Epithelial cell of esophagus (primary cell): Measurements from ENCODE around the gene MC3R.

ENCODE experiments used
- DNase-seq: peaks from one replicate; pipeline ENCODE4 v3.0.0; 2010; ENCODE audit warnings: low read depth
- H3K4me3 ChIP-seq: 2 replicates; pipeline ENCODE4 v1.5.1; 2011; ENCODE audit warnings: mild to moderate bottlenecking, low read length, control low read depth
- CTCF ChIP-seq: IDR thresholded peaks from 2 replicates; pipeline ENCODE4 v1.5.1; 2011; ENCODE audit warnings: low read depth, mild to moderate bottlenecking, low read length, control low read depth, inconsistent platforms; ENCODE audit not compliant: insufficient read depth; ENCODE audit errors: missing control alignments

The MC3R gene

GRCh38 chr20:56247954-56248782 is at the start of gene MC3R:
TSS of gene MC3R (plus strand) at chr20:56248732. CDS start at chr20:56248844, 112 bp downstream.
- DNase-seq: peak; percentile 71
- no peak within 1 kb of the TSS for H3K4me3 ChIP-seq
- TF ChIP-seq CTCF: peak; percentile 92

GRCh38 chr20:56200456-56200855 is 48.1 kb upstream of the MC3R start:
- H3K4me3 ChIP-seq: no peak overlapping the region
- DNase-seq: no peak
- peak; percentile 20 for TF ChIP-seq CTCF

- H3K4me3 ChIP-seq: no peak overlapping the region
- TF ChIP-seq CTCF: peak; percentile 65
- DNase-seq: peak; percentile 26
Observed at GRCh38 chr20:56202493-56203077, 45.9 kb upstream of the MC3R start.

GRCh38 chr20:56204206-56204605 is 44.3 kb upstream of the MC3R start:
- DNase-seq: no peak
- no peak for TF ChIP-seq CTCF
- no peak overlapping the region for H3K4me3 ChIP-seq

- peak; percentile 17 for TF ChIP-seq CTCF
- no peak for DNase-seq
- no peak overlapping the region for H3K4me3 ChIP-seq
Observed at GRCh38 chr20:56205346-56205745, 43.2 kb upstream of the MC3R start.

GRCh38 chr20:56207656-56208055 is 40.9 kb upstream of the MC3R start:
- no peak for TF ChIP-seq CTCF
- H3K4me3 ChIP-seq: no peak overlapping the region
- DNase-seq: no peak
